Activated naive CD4-positive, alpha-beta T cell treated with Interleukin-2 at 50 U/mL for 16 hours (primary cell): ENCODE results near the gene CCDC192.

Source experiments
- DNase-seq: peaks from one replicate; pipeline ENCODE4 v3.0.0-alpha.2; 2020

CCDC192 gene

GRCh38 chr5:127892467-127893207 lies 189.4 kb downstream of the CCDC192 start:
- DNase-seq: no peak

- DNase-seq: no peak
These were observed 190.0 kb downstream of the CCDC192 start for GRCh38 chr5:127893232-127893631.

- no peak for DNase-seq
These were observed 191.3 kb downstream of the CCDC192 start for GRCh38 chr5:127894461-127894860.

DNA sequence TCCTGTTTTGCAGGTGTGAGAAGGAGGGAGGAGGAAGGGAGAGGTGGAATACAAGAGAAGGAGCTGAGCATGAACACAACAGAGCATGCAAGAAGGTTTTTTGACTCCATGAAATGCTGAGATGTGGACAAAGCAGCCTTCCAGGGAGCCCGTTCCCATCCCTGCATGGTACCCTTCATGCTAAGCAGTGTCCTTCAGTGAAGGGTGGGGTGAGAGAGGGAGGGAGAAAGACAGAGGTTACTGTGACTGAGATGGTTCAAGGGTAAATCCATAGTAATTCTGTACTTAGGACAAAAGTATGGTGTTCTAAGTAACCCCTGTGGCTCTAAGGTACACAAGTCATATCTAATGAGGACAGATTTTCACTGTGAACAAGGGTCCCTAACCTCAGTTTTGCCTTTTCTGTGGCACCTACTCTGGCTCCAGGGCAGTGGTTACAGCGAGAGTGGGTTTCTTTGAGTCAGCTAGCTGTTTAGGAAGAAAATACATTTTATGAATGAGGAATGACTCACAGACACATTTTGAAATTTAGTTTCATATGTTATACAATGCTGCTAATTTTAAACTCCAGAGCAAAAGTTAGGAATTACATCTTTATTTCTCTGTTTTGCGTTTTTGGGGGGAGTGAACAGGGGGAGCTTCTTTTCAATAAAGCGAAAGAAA lies 195.5 kb downstream of the CCDC192 start:
- no peak for DNase-seq

DNA sequence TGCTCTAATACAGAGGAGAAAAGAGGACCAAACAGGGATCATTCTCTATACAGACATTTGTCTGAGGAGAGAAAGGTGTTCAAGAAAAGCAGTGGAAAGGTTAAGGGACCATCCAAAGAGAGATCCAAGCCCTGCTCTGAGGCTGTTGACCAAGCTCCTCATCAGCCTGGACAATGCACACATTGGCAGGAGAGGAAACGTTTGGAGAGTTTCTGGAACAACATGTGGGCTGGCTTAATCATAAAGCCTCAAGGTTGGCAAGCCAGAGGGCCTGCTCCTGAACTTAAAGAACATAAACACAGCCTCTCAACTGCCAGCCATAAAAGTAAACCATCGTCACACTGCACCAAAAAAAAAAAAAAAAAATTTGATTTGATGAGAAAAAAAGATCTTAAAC lies 196.0 kb downstream of the CCDC192 start:
- DNase-seq: no peak

DNA sequence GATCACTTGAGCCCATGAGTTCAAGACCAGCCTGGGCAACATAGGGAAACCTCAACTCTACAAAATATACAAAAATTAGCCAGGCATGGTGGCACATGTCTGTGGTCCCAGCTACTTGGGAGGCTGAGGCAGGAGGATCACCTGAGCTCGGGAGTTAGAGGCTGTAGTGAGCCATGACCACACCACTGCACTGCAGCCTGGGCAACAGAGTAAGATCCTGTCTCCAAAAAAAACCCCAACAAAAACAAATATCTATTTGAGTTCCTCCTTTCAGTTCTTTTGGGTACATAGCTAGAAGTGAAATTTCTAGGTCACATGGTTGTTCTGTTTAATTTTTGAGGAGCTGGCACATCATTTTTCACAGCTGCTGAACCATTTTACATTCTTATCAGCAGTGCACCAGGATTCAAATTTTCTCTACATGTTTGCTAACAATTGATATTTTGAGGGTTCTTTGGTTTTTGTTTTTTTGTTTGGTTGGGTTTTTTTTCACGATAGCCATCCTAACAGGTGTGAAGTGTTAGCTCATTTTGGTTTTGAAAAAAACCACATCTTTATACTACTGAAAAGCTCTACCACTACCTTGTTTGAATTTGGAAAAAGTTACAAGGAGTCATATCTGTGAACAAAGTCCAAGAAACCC lies 203.5 kb downstream of the CCDC192 start:
- DNase-seq: no peak

DNA sequence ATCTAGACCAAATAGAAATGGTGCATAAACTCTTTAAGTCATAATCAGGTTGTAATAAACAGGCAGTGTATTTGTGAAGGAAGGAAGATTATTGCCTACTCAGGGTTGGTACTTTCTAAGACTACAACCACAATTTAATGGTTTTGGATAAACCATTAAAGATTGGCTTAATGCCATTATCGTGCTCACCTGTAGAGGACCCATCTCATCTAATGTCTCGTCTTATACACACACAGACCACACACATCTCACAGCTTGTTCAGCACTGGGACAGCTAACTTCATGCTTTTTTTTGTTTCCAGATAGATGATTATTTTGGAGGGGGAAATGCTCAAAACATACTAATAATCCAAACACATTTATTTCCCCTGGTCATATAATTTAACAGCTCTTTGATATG lies 204.7 kb downstream of the CCDC192 start:
- no peak for DNase-seq

DNA sequence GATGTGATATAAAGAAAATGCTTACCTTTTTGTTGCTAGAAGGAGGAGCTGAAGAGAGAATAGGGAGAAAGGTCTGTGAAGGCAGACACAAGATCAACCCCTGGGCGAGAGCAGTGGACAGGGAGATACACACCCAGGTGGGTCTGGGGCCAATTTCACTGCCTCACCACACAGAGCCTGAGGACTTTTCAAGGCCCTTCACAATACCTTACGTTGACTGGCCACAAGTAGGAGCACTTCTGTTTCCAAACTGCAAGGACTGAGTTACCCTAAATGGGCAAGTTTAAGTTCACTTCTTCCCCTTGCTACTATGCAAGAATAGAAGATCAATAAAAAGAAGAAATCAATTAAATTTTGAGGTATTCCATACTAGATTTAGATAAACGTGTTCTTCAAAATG lies 205.9 kb downstream of the CCDC192 start:
- no peak for DNase-seq

DNA sequence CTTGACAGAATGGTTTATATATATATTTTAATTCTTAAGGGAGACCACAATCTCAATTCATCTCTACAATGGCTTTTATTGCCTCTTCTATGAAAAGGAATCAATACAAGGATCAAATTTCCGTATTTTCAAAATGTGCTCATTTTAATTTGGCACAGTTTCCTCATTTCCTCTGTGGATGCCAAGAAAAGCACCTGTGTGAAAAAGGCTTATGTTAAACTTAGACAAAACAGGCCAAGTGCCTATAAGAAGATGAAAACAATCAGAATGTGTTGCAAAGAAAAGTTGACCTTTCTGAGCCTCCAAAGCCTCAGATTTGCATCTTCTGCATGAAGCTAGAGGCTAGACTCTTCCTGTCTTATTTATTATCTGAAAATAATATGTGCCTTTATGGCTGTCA lies 206.6 kb downstream of the CCDC192 start:
- no peak for DNase-seq

- no peak for DNase-seq
These were observed 207.2 kb downstream of the CCDC192 start for GRCh38 chr5:127910307-127910956.

GRCh38 chr5:127911619-127912018 lies 208.4 kb downstream of the CCDC192 start:
- no peak for DNase-seq

DNA sequence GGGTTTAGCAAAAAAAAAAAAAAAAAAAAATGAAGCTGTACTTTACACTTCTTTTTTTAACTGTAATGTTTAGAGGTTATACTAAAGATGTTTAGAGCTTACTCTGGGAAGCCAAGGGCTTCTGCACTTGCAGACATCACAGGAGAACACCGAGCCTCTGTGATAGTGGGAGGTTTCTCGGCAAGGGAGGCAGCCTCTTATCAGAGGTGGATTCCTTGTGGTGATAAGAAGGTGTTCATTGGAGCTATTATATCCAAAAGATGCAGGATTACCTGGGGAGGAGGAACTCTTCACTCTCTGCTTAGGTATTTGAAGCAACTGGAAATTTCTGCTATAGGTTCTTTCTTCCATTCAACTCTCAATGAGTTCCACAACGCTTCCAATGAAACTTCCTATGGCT lies 209.2 kb downstream of the CCDC192 start:
- DNase-seq: no peak

GRCh38 chr5:127916885-127917573 lies 213.8 kb downstream of the CCDC192 start:
- DNase-seq: no peak

GRCh38 chr5:127919006-127919796 lies 216.0 kb downstream of the CCDC192 start:
- no peak for DNase-seq

DNA sequence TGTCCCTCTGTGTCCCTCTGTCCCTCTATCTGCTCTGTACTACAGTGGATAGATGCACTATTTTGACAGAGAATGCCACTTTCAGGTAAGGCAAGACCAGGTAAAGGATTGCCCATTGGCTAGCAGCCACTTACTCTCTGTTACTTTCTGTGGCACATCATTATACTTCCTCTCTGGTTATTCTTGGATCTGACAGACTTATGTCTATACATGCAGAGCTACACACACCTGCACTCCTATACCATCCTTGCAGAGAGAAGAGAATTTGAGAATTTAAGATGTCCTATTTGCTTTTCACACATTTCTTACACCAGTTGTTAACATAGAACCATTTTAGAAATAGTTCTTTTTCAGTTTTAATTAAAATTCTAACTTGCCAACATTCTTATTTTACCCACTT lies 216.6 kb downstream of the CCDC192 start:
- DNase-seq: no peak

DNA sequence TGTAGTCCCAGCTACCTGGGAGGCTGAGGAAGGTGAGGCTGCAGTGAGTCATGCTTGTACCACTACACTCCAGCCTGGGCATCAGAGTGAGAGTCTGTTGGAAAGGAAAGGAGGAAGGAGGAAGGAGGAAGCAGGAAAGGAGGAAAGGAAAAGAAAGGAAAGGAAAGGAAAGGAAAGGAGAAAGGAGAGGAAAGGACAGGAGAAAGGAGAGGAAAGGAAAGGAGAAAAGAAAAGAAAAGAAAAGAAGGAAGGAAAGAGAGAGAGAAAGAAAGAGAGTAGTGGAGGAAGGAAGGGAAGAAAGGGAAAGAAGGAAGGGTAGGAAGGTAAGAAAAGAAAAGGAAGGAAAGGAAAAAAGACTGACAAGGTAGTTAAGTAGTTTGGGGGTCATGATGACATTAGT lies 217.7 kb downstream of the CCDC192 start:
- no peak for DNase-seq

DNA sequence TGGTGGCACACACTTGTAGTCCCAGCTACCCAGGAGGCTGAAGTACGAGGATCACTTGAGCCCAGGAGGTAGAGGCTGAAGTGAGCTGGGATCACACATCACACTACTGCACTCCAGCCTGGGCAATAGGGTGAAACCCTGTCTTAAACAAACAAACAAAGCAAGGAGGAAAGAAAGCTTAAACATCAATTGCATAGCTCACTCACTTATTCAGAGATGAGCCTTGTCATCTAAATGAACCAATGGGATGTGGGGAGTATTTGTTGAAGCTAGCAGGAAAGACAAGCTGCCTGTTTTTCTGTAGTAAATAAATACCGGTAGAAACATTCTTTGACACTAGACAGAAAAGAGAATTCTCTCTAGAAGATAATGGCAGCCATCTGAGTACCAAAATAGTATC lies 219.4 kb downstream of the CCDC192 start:
- DNase-seq: no peak

- DNase-seq: no peak
These were observed 220.8 kb downstream of the CCDC192 start for GRCh38 chr5:127923804-127924570.

DNA sequence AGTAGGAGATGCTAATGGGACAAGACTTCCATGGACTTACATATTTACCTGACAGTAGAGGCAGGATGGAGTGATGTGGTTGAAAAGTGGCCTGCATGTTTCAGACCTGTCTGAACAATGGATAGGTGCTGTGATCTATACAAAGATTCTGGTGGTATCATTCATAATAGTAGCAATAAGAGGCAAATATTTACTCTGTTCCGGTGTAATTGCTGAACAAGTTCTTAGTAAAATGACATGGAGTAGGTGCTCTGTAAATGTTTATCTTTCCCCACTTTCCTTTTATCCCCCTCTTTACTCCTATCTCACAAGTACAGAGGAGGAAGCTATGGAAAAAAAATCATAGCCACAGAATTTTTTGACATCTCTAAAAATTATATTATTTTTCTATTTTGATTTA lies 221.4 kb downstream of the CCDC192 start:
- no peak for DNase-seq

DNA sequence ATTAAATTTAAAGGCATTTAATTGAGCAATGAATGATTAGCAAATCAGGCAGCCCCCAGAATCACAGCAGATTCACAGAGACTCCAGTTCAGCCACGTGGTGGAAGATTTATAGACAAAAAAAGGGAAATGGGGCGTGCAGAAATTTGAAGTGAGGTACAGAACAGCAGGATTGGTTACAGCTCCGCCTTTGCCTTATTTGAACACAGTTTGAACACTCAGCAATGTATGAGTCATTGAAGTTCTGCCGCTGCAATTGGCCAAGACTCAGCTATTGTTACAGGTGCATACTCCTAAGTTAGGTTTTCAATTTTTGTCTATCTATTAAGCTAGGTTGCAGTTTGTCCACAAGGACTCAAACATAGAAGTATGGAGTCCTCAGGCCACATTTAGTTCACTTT lies 222.7 kb downstream of the CCDC192 start:
- DNase-seq: no peak

- no peak for DNase-seq
These were observed 223.8 kb downstream of the CCDC192 start for GRCh38 chr5:127926974-127927373.
